ENCODE measurements around the gene RUVBL1. TPM values are rescaled to one million over a fixed set of nuclear protein-coding genes. Genes with fewer than 3 reads are reported as not detected.

The RUVBL1 gene
- total RNA-seq, 4 donors from 2014 or later: 9.7 to 38.4 (median 16.6) TPM

DNA sequence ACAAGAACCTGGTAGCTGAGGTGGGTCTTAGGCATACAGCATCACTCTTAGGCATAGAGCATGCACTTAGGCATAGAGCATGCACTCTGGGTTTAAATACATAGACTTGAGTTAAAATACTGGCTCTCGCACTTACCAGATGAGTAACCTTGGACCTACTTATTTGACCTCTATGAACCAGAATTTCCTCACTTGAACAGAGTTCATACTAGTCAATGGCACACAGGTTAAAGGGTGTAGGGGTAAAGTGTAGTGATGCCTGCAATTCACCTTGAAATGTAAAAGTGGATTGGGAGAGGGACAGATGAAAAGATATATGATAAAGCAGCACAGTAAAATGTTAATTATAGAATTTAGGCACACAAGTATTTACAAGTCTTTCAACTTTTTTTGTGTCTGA is 1.6 kb downstream of the RUVBL1 start:
- intact Hi-C loops (cut with DNase I; ENCODE audit: low total_unique reads): no loop called here
- Histone ChIP-seq H3K27ac (no peak overlapping the region), H3K27me3 (no peaks in the 10 kb centered on the region), H3K4me3 (no peak overlapping the region), H3K4me1 (peaks cover 0 to 10% of the 10 kb centered on the region in 2 donors), H3K9me3 (no peaks in the 10 kb centered on the region), H3K36me3 (no peaks in the 10 kb centered on the region)
- TF ChIP-seq, protein P1, sequence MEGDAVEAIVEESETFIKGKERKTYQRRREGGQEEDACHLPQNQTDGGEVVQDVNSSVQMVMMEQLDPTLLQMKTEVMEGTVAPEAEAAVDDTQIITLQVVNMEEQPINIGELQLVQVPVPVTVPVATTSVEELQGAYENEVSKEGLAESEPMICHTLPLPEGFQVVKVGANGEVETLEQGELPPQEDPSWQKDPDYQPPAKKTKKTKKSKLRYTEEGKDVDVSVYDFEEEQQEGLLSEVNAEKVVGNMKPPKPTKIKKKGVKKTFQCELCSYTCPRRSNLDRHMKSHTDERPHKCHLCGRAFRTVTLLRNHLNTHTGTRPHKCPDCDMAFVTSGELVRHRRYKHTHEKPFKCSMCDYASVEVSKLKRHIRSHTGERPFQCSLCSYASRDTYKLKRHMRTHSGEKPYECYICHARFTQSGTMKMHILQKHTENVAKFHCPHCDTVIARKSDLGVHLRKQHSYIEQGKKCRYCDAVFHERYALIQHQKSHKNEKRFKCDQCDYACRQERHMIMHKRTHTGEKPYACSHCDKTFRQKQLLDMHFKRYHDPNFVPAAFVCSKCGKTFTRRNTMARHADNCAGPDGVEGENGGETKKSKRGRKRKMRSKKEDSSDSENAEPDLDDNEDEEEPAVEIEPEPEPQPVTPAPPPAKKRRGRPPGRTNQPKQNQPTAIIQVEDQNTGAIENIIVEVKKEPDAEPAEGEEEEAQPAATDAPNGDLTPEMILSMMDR (IDR thresholded peaks at IDR 0.05): no peak
- no peak for TF ChIP-seq POLR2A (IDR thresholded peaks at IDR 0.05)
- DNase-seq: no peak

DNA sequence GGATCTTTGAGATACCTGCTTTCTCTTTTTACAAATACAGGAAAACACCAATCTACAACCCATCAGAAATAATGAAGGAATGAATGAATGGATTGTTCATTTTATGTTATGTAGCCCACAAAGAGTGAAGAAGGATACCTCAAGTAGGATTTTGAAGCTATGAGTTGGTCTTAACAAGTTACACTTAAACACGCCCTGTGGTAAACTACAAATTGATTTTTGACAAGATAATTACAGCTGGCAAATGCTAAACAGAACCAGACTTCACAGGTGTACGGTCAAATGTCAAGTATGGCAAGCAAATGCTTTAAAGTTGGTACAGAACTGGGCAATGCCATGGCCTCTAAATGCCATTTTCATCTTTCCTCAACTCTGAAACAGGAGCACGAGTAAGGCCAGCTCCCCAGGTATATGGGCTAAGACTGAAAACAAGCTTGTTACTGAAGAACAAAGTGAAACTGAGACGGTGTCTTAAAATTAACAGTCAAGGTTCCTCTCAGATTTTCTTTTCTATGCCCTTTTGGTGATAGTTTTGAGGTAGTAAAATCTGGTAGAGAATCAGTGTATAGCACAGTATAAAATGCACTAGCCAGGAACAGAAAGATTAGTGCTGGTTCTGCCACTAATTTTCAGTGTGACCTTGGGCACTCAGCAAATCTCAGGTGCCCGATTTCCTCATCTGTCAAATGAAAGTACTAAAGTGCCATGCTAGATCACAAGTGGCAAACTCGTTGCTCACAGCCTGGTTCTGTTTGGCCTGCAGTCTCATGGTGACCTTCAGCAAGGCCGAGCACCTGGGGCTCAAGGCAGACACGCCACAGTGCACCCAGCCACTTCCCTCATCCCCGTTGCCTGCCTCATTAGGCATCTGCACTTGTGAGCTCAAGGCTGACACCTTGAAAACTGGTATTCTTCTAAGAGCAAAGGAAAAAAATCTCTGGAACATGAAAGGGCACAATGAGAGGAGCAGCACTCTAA is 9.5 kb downstream of the RUVBL1 start:
- intact Hi-C loops (cut with DNase I; ENCODE audit: low total_unique reads): no loop called here
- no peaks in the 10 kb centered on the region for H3K27me3 ChIP-seq
- no peak for TF ChIP-seq POLR2A (IDR thresholded peaks at IDR 0.05)
- TF ChIP-seq, protein P1 (IDR thresholded peaks at IDR 0.05): no peak
- no peaks in the 10 kb centered on the region for H3K36me3 ChIP-seq
- no peaks in the 10 kb centered on the region for H3K4me1 ChIP-seq
- no peaks in the 10 kb centered on the region for H3K9me3 ChIP-seq
- no peak overlapping the region for H3K4me3 ChIP-seq
- no peak overlapping the region for H3K27ac ChIP-seq
- DNase-seq: no peak

DNA sequence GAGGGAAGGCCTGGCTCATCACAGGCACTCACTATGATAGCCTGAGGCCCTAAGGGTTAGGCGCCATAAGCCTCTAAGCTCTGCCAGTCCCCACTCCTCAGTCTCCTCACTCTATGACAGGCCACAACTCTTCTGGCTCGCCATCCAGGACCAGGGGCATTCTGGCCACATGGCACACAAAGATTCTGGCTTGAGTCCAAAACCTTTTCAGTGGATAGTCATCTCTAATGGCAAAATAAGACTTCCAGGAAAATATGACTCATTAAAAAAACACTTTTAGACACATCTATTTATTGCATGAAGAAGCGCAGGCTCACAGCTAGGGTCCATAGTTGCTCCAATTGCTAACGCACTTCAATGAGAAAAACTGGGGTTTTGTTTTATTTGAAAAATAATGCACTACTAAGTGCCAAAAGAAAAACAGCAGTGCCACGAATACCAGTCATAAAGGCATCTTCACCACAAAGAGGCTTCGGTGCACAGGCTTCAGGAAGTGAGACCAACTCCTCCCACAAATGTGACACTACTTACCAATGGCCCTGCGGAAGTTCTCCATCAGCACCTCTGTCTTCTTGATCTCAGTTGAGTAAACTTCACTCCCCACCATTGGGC is 11.1 kb downstream of the RUVBL1 start:
- no peaks in the 10 kb centered on the region for H3K4me1 ChIP-seq
- H3K9me3 ChIP-seq: no peaks in the 10 kb centered on the region
- intact Hi-C loops (cut with DNase I; ENCODE audit: low total_unique reads): no loop called here
- H3K36me3 ChIP-seq: no peaks in the 10 kb centered on the region
- DNase-seq: no peak
- H3K27me3 ChIP-seq: no peaks in the 10 kb centered on the region
- TF ChIP-seq POLR2A (IDR thresholded peaks at IDR 0.05): no peak
- TF ChIP-seq, protein P1 (IDR thresholded peaks at IDR 0.05): no peak
- no peak overlapping the region for H3K27ac ChIP-seq
- no peak overlapping the region for H3K4me3 ChIP-seq

DNA sequence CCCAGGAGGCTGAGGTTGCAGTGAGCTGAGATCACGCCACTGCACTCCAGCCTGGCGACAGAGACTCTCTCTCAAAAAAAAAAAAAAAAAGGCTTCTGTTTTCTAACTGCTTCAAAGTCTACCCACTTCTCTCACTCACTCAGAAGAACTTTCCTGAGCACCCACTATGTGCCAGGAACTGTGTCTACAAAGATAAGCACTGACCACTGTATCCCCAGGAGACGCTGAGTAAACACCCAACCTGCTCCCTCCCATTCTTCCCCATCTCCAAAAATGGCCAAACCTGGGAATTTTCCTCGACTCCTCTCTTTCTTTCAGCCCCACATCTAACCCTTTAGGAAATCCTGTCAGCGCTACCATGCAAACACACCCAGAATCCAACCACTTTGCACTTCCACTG is 12.5 kb downstream of the RUVBL1 start:
- intact Hi-C loops (cut with DNase I; ENCODE audit: low total_unique reads): no loop called here
- Histone ChIP-seq H3K36me3 (no peaks in the 10 kb centered on the region), H3K27ac (no peak overlapping the region), H3K9me3 (no peaks in the 10 kb centered on the region), H3K4me1 (no peaks in the 10 kb centered on the region), H3K4me3 (no peak overlapping the region), H3K27me3 (no peaks in the 10 kb centered on the region)
- no peak for DNase-seq
- TF ChIP-seq, protein P1 (IDR thresholded peaks at IDR 0.05): no peak
- no peak for TF ChIP-seq POLR2A (IDR thresholded peaks at IDR 0.05)

DNA sequence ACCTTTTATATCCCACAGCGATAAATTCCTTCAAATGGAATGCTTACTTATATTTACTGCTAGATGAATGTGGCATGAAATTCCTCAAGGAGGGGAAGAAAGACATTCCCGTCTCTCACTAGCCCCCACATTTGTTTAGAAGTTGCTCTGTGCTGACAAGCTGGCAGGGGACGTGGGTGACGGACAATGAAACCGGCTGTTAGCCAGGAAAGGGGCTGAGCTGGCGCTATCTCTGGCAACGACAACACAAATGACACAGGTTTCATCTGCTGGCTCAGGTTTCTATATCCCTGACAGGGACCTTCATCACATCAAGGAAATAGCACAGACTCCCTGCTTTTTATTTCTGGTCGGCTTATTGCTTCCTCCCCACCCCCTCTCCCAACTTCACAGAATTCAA is 15.8 kb downstream of the RUVBL1 start:
- no peak overlapping the region for H3K27ac ChIP-seq
- H3K9me3 ChIP-seq: no peaks in the 10 kb centered on the region
- H3K4me1 ChIP-seq: no peaks in the 10 kb centered on the region
- H3K4me3 ChIP-seq: no peak overlapping the region
- no peaks in the 10 kb centered on the region for H3K27me3 ChIP-seq
- no peak for DNase-seq
- H3K36me3 ChIP-seq: no peaks in the 10 kb centered on the region
- TF ChIP-seq, protein P1 (IDR thresholded peaks at IDR 0.05): no peak
- no peak for TF ChIP-seq POLR2A (IDR thresholded peaks at IDR 0.05)
- intact Hi-C loops (cut with DNase I; ENCODE audit: low total_unique reads): no loop called here

All from uterus (tissue), 4 donors.